AG09309 (cell line): ENCODE data around the gene CDK3.

Source experiments
- DNase-seq: peaks from one replicate; pipeline ENCODE4 v3.0.0-alpha.2; 2010; ENCODE audit warnings: low read depth
- H3K4me3 ChIP-seq: 2 replicates; pipeline ENCODE4 v1.5.1; 2011; ENCODE audit warnings: mild to moderate bottlenecking, low read depth, low read length, moderate library complexity; ENCODE audit not compliant: control insufficient read depth
- TF ChIP-seq, protein P1 (sequence below): IDR thresholded peaks from 2 replicates; pipeline ENCODE4 v1.5.1; 2011; ENCODE audit warnings: mild to moderate bottlenecking, low read depth, low read length, inconsistent platforms; ENCODE audit not compliant: insufficient read depth, control insufficient read depth; ENCODE audit errors: missing control alignments

CDK3 gene

DNA sequence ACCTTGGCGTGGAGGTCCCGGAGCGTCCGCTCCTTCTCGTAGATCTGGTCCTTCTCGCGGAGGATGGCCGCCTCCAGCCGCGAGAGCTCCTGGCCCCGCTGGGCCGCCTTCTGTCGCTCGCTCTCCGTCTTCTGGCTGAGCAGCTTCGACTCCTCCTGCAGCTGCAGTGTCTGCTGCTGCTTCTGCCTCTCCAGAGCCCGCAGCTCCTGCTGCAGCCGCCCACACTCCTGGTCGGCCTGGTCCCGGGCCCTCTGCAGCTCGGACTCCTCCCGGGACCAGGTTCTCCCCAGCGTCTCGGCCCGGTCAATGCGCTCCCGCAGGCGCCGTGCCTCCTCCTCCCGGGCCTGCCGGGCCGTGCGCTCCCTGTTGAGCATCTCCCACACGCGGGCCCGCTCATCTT is 7.6 kb downstream of the CDK3 start:
- no peak overlapping the region for H3K4me3 ChIP-seq
- DNase-seq, result no peak
- TF ChIP-seq, protein P1, sequence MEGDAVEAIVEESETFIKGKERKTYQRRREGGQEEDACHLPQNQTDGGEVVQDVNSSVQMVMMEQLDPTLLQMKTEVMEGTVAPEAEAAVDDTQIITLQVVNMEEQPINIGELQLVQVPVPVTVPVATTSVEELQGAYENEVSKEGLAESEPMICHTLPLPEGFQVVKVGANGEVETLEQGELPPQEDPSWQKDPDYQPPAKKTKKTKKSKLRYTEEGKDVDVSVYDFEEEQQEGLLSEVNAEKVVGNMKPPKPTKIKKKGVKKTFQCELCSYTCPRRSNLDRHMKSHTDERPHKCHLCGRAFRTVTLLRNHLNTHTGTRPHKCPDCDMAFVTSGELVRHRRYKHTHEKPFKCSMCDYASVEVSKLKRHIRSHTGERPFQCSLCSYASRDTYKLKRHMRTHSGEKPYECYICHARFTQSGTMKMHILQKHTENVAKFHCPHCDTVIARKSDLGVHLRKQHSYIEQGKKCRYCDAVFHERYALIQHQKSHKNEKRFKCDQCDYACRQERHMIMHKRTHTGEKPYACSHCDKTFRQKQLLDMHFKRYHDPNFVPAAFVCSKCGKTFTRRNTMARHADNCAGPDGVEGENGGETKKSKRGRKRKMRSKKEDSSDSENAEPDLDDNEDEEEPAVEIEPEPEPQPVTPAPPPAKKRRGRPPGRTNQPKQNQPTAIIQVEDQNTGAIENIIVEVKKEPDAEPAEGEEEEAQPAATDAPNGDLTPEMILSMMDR, result no peak

GRCh38 chr17:76008630-76009425 is 8.2 kb downstream of the CDK3 start:
- no peak overlapping the region for H3K4me3 ChIP-seq
- TF ChIP-seq, protein P1, result no peak
- DNase-seq, result no peak

DNA sequence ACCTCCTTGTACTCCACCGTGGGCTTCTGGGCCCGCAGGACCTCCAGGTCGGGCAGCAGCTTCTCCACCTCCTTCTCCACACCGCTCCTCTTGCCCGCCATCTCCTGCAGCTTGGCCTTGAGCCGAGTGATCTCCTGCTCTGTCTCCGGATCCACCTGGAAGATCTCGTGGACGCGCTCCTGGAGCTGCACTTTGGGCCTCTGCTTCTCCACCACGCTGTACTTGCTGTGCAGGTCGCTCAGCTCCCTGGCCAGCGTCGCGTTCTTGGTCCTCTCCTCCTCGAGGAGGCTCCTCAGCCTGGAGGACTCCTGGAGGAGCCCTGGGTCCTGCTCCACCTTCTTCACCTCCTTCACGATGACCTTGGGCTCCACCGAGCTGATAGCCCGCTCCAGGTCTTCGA is 8.8 kb downstream of the CDK3 start:
- DNase-seq, result no peak
- TF ChIP-seq, protein P1, result no peak
- H3K4me3 ChIP-seq, result no peak overlapping the region

DNA sequence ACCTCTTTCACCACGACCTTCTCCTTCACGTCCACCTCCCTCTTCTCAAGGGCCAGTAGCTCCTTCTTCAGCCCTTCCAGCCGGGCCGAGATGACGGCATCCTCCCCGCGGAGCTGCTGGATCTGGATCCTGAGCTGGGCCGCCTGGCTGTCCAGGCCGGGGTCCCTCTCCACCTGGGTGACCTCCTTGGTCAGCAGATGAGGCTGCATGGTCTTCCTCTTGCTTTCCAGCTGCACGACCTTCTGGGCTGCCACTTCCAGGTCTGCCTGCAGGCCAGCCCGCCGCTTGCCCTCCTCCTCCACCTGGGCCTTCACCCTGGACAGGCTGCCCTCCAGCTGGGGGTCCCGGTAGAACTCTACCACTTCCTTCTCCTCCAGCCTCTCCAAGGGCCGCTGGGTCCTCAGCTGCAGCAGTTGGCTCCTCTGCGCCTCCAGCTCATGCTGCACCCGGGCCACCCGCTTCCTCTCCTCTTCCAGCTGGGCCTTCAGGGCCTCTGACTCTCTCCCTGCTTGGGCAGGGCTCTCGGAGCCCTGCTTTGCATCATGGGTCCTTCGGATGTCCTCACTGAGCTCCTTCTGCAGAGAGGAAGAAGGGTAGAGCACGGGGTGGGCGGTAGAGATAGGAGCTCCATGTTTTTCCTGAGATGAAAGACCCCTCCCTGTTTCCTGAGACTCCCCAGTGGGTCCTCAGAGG is 9.5 kb downstream of the CDK3 start:
- TF ChIP-seq, protein P1, result no peak
- no peak for DNase-seq

DNA sequence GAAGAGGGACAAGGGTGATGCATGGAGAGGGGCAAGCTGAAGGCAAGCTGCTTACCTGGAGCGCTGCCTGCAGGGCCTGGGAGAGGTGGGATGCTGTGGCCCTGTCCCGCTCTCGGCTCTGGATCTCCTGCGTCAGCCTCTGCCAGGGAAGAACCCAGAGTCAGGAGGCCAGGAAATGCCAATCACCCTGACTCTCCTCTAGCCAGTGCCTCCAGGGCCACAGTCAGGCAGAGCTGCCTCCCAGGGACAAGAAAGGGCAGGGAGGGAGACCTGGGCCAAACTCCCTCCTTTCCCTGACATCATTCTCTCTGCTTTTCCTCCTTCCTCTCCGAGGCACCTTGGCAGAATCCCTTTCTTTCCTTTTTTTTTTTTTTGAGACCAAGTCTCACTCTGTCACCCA is 11.3 kb downstream of the CDK3 start:
- H3K4me3 ChIP-seq, result no peak overlapping the region
- TF ChIP-seq, protein P1, result no peak
- no peak for DNase-seq

More for the DNA sequence above, 9.5 kb downstream of the CDK3 start:
- no peak overlapping the region for H3K4me3 ChIP-seq

GRCh38 chr17:76013377-76013932 is 12.8 kb downstream of the CDK3 start:
- TF ChIP-seq, protein P1, result no peak
- no peak overlapping the region for H3K4me3 ChIP-seq
- no peak for DNase-seq
